Measurements from ENCODE around the gene FRS3. TPM values are rescaled to one million over a fixed set of nuclear protein-coding genes. Genes with fewer than 3 reads are reported as not detected.

Gene FRS3
- total and polyA plus RNA-seq, 2 of the 8 experiments (the other 6 are each of a cell fraction or from before 2014, with no cell fraction given) = 3.4 to 4.4 TPM

GRCh38 chr6:41740366-41741162, 39.1 kb downstream of the FRS3 start:
- Histone ChIP-seq H4K91ac (replicated peaks; ENCODE audit: insufficient read length, low read length) (no peak overlapping the region), H2BK120ac (replicated peaks; ENCODE audit: low read depth, low read length) (no peak overlapping the region), H2AFZ (ENCODE audit: low read length) (no peak overlapping the region), H3K36me3 (ENCODE audit: control insufficient read depth in 2 of 4, insufficient read depth in 4 of 4, low read length in 3 of 4) (no peaks in the 10 kb centered on the region), H3K9ac (replicated peaks in 1 of 4; ENCODE audit: extremely low read depth in 1 of 4, low read depth in 3 of 4, low read length in 3 of 4) (no peak overlapping the region), H3K9me3 (ENCODE audit: insufficient read depth in 2 of 2, low read depth in 1 of 2, low read length in 1 of 2) (no peaks in the 10 kb centered on the region), H3K4me2 (ENCODE audit: insufficient read depth in 1 of 2, low read depth in 2 of 2, low read length in 2 of 2) (no peak overlapping the region), H3K23me2 (ENCODE audit: low read depth, low read length) (no peaks in the 10 kb centered on the region; the same call in 1 of the 2 replicates), H2BK12ac (ENCODE audit: low read depth, low read length) (no peak overlapping the region), H4K5ac (ENCODE audit: insufficient read length, low read depth, low read length) (no peak overlapping the region), H3K4ac (replicated peaks; ENCODE audit: insufficient read length, low read depth, low read length) (no peak overlapping the region), H3K14ac (ENCODE audit: insufficient read length) (no peak overlapping the region), H3K56ac (replicated peaks; ENCODE audit: insufficient read length, low read depth, low read length) (no peak overlapping the region), H3K27ac (ENCODE audit: low read depth, low read length) (no peak overlapping the region), H3K79me2 (ENCODE audit: control insufficient read depth in 1 of 2, insufficient read depth in 2 of 2, low read length in 2 of 2) (no peaks in the 10 kb centered on the region), H4K8ac (ENCODE audit: extremely low read depth, insufficient read depth, low read length) (peak overlapping the region; percentile 15; the same call in 1 of the 2 replicates), H2BK15ac (ENCODE audit: low read length) (no peak overlapping the region), H2BK20ac (ENCODE audit: low read length) (no peak overlapping the region), H3K79me1 (ENCODE audit: low read depth, low read length) (no peaks in the 10 kb centered on the region), H3K18ac (ENCODE audit: extremely low read depth, low read length) (no peak overlapping the region), H2AK5ac (ENCODE audit: low read depth, low read length) (no peak overlapping the region), H3K4me1 (replicated peaks in 1 of 4; ENCODE audit: control insufficient read depth in 3 of 4, insufficient read depth in 4 of 4, low read length in 3 of 4) (peaks cover 0 to 5% (median 4%) of the 10 kb centered on the region in 4 experiments; a peak in 5 of 7 replicates), H4K20me1 (replicated peaks in 1 of 2; ENCODE audit: control insufficient read depth in 1 of 2, insufficient read depth in 2 of 2, low read length in 2 of 2) (no peaks in the 10 kb centered on the region), H2BK5ac (ENCODE audit: low read depth, low read length) (no peak overlapping the region), H3K27me3 (replicated peaks in 1 of 4; ENCODE audit: control insufficient read depth in 3 of 4, extremely low read depth in 1 of 4, insufficient read depth in 3 of 4, low read length in 3 of 4) (no peaks in the 10 kb centered on the region; a peak in 2 of 7 replicates), H3K23ac (ENCODE audit: insufficient read length) (no peak overlapping the region), H3K4me3 (ENCODE audit: extremely low read depth in 1 of 4, insufficient read depth in 2 of 4, low read depth in 3 of 4, low read length in 4 of 4) (no peak overlapping the region)
- POLR2A ChIA-PET (ENCODE audit: partially characterized antibody) = interaction anchor here (0.7 kb wide), 1 partner anchor 198 kb away, joined by 3 read pairs; no protein-coding TSS in a partner anchor
- TF ChIP-seq RNF2 (IDR thresholded peaks at IDR 0.05; ENCODE audit: borderline replicate concordance, low read depth, low read length, missing control alignments, poor library complexity, severe bottlenecking) = no peak
- no peak for TF ChIP-seq SAP30 (IDR thresholded peaks at IDR 0.05; ENCODE audit: insufficient read depth, insufficient replicate concordance, low read length)
- TF ChIP-seq EP300 (IDR thresholded peaks at IDR 0.05; ENCODE audit: borderline replicate concordance in 1 of 2, low read depth in 2 of 2, low read length in 2 of 2) = no peak
- TF ChIP-seq TCF12 (IDR thresholded peaks at IDR 0.05; ENCODE audit: low read depth, low read length) = no peak
- TF ChIP-seq SIX5 (IDR thresholded peaks at IDR 0.05; ENCODE audit: low read depth, low read length) = no peak
- no peak for TF ChIP-seq MAX (IDR thresholded peaks at IDR 0.05)
- CTCF ChIA-PET (ENCODE audit: partially characterized antibody) = interaction anchor here (0.9 to 4.6 kb wide), 5 partner anchors 30 to 56 kb away, joined by 3 to 21 read pairs (median 5); no protein-coding TSS in a partner anchor
- no peak for FAIRE-seq
- 86% methylated on average over 13 of the region's 13 CpGs; no CpG with 5 or more reads in 1 of the 2 experiments for WGBS, 2 experiments (ENCODE audit: extremely low coverage in 1 of 2, insufficient coverage in 1 of 2, insufficient read length in 1 of 2, insufficient replicate concordance in 2 of 2, low coverage in 1 of 2, low lambda C conversion rate in 2 of 2, missing lambda C conversion rate in 1 of 2)
- no peak for DNase-seq (ENCODE audit: low read depth in 1 of 2, low spot score in 2 of 2)
